NCI-H2196 treated with DMSO at 0.1 percent for 48 hours (cell line): ENCODE results near the gene CARD14.
"Not testable (repeated sequence)": the region's sequence is repeated elsewhere in the genome, so short reads cannot be mapped to it uniquely, and the experiment has no call there.

Source experiments
- DNase-seq: peaks from one replicate; lab custom pipeline; 2025; ENCODE audit not compliant: unreplicated experiment; lab: John Stamatoyannopoulos, UW

The CARD14 gene

DNA sequence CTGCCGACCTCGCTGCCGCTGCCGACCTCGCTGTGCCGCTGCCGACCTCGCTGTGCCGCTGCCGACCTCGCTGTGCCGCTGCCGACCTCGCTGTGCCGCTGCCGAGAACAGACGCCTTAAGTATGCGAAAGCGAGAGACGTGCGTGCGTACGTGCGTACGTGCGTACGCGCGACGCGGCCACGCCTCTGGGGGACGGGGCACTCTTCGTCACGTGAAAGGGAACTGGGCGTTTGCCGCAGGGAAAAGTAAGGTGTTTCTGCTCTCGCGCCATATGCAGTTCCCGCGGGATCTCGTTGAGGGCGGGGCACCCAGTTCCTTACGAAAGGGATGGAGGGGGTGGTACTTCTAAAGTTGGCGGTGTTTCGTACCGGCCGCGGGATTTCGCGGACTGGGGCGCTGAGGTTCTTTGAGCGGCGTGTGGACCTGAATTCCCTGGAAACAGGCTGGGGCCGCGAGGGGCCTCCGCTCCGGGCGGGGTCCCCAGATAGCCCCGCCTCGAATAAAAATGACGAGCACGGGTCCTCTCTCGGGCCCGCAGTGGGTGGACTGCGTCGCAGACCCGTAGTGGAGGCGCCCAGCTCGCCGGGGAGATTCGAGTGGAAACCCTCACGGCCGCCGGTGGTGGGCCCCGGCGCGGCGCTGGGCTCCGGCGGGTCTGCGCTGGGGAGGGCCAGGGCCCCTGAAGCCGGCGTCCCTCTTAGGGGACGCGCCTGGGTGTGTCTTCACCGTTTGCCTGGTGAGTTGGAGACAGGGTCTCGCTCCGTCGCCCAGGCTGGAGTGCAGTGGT, 22.6 kb upstream of the CARD14 start, which contains the start of gene EIF4A3:
Gene EIF4A3 (minus strand): TSS at position 94 of the 788 bp plus-strand sequence. CDS start 167 bp downstream, outside the sequence.
- DNase-seq = peak; percentile 99

DNA sequence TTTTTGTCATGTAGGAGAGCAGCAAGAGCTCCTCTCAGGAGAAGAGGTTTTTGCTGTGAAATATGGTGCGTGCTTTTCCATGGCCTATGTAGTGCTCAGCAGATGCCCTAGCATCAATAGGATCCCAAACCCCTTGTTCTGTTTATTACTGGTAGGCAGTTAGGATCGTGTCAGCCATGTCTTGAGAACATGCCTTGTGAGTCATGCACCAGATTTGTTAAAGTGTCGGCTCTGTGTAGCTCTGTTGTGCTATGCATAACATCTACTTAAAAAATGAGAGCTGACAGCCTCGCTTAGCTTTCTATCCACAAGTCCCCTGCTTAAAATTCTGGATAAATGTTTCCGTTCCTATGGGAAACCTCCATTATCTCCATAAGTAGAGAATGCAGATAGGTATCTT, 18.5 kb upstream of the CARD14 start:
- no peak for DNase-seq

DNA sequence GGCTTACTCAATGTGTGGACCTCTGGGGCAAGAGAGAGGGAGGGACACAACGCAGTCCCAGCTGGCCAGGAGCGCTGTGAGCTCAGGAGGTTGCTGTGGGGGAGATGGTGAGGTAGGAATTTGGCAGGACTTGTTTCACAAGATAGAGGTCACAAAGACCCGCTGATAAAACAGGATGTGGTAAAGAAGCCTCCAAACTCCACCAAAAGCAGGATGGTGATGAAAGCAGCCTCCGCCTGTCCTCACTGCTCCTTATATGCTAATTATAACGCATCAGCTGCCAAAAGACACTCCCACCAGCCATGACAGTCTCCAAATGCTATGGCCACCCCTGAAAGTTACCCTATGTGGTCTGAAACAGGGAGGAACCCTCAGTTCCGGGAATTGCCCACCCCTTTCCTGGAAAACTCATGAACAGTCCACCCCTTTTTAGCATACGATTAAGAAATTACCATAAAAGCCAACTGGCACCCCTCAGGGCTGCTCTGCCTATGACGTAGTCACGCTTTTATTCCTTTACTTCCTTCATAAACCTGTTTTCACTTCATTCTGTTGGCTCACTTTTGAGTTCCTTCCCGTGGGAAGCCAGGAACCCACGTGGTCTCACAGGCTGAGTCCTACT, 17.6 kb upstream of the CARD14 start:
- no peak for DNase-seq

DNA sequence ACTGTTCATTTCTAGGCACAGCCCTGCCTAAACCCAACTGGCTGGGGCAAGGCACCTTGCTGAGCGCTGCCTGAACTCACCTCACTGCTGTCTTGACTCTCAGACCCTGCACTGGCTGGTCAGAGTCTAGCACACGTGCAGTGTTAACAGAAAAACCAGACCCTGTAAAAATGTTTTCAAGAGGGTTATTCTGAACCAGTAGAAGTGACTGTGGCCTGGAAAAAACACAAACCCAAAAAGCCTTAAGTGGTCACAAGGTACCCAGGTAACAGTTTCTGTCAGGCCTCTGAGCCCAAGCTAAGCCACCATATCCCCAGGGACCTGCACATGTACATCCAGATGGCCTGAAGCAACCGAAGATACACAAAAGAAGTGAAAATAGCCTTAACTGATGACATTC, 16.8 kb upstream of the CARD14 start:
- no peak for DNase-seq

DNA sequence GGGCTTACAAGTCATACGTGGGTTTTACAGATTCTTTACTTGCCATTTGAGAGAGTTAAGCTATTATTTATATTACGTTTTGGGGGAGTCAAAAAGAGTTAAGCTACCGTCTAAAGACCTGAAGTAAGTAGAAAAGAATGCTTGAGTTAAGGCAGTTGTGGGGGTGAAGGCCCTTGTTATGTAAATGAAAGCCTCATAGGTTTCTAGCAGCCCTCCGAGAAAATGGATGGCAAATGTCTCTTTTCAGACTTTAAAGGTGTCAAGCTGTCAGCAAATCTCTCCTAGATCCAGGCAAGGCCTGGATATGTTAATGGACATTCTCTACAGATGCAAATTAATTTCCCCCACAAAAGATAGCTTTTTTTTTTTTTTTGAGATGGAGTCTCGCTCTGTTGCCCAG, 15.7 kb upstream of the CARD14 start:
- no peak for DNase-seq

DNA sequence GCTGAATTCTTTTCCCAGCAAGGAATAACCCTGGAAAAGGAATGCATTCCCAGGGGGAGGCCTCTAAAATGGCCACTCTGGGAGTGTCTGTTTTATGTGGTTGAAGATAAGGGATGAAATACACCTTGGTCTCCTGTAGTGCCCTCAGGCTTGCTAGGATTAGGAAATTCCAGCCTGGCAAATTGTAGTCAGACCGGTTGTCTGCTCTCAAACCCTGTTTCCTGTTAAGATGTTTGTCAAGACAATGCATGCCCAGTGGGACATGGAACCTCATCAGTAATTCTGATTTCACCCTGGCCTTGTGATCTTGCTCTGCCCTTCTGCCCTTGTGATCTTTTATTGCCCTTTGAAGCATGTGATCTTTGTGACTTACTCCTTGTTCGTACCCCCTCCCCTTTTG, 14.2 kb upstream of the CARD14 start:
- not testable (repeated sequence) for DNase-seq

DNA sequence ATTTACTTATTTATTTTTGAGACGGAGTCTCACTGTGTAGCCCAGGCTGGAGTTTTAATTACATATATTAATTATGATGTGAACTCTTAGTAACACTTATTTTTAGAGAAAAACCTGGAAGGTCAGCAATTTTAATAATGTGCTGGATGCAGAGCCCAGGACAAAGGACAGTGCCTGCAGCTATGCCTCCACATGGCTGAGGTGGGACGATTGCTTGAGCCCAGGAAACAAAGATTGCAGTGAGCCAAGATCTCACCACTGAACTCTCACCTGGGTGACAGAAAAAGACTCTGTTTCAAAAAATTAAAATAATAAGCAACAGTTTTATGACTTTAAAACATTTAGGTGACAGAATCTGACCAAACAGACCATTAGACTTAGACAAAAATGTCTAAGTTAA, 11.0 kb upstream of the CARD14 start:
- DNase-seq = no peak

DNA sequence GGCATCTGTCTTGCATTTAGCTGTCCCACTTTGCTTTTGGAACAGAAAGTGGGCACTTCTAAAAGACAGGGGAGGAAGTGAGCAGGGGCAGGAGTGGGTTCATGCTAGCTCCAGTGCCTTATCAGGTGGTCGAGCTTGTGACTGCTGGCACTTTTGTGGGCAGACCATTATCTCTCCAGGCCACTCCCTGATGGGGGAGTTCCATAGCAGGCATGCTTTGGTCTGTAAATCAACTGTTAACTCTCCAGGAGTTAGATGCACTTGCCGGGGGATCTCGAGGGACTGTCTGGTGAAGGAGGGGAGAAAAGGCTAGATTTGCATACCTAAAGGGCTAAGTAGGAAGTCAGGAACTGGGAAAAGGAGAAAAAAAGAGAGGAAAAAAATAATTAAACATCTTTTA, 9.3 kb upstream of the CARD14 start:
- no peak for DNase-seq

DNA sequence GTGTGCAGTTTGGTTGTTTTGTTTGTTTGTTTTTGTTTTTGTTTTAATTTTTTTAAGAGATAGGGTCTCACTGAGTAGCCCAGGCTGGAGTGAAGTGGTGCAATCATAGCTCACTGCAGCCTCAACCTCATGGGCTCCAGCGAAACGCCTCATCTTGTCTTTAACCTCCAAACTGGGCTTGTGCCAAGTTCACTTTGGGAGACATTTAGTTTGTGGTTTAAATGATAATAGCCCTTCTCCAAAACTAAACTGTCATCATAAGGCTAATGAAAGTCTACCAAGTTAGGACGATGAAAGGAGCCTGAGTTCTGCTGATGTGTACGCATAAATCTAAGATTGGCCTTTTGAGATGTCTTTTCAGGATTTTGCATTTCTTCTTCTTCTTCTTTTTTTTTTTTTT, 6.5 kb upstream of the CARD14 start:
- no peak for DNase-seq

DNA sequence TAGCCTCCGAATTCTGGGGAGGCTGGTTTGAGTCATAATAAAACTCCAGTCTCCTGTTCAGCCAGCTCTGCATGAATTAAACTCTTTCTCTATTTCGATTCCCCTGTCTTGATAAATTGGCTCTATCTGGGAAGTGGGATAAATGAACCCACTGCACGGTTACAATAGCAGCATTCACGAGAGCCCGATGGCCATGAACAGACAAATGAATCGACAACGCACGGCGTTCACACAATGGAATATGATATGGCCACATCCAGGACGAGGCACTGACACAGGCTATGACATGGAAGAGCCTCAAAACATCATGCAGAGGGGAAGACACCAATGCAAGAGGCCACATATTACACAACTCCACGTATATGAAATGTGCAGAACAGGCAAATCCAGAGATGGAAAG, 5.6 kb upstream of the CARD14 start:
- no peak for DNase-seq

DNA sequence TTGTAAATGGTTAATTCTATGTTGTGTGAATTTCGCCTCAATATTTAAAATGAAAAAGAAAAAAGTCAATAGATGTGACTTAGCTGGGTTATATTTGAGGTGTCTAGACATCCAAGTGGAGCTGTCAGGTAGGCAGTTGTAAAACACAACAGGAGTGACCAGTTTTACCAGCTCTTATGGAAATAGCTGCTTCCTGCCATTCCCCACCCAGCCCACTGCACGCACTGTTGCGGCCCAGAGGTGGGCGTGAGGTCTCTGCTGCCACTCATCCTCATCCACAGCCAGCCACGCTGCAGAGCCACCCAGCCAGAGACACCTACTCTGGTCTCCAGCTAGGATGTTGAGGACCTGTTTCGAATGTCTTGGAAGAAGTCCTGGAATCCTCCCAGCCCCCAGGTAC, 3.4 kb upstream of the CARD14 start:
- no peak for DNase-seq

DNA sequence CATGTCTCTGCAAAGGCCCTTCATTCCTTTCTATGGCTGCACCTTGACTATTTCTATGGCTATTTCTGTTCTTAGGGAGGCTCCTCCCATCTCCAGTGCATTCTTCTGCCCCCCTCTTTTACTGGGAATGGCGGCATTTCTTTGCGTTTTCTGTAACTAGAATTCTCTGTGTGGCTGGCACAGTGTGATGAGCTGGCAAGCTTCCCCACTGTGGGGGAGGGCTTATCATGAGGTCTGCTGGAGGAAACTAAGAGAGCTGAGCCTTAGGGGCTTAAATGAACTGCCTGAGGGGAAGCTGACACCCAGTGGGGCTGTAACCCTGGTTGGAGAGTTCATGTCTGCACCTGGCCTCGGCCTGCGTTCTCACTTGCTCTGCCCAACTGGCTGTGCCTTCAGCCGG, 1.5 kb upstream of the CARD14 start:
- no peak for DNase-seq

DNA sequence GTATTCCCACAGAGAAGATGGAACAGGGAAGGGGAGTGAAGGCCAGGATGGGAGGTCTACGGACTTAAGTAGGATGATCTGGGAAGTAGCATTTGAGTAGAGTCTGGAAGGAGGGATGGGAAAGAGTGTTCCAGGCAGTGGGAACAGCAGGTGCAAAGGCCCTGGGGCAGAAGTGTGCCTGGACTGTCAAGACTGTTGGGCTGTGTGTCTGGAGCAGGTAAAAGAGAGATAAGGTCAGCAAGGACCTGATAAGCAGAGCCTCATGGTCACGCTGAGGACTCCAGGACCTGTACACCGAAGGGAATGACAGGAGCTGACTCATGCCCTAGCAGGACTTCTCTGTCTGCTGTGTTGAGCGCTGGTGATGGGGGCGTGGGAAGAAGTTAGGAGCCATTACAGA, 723 bp upstream of the CARD14 start:
- no peak for DNase-seq

DNA sequence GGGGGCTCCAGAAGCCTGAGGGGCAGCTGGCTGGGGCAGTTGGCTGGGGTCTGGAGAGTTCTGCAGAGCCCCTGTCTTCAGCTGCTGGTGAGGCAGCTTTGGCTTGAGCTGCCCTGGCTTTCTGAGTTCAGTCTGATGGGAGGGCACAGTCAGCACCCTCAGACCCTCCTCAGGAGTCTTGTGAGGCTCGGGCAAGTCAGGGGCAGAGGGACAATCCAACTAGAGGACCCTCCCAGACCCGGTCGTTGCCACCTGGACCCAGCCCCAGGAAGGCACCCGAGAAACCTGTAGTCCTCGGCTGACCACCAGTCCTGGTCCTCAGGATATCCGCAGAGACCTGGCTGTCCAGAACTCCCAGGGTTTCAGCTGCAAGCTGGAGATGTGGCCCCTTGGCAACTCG, 1.9 kb downstream of the CARD14 start:
- no peak for DNase-seq

DNA sequence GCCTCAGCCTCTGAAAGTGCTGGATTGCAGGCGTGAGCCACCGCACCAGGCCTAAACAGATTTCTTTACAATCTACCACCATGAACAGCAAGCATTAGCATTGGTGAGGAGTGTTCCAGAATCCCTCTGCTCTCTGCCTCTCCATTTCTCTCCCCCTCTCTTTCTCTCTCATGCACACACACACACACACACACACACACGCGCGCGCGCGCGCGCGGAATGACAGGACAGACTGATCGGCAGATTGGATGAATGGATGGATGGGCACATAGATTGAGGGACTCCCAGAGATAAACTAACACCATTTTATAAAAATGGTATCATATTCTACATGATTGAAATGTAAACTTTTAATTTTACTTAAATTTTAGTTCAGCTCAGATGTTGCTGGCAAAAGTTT, 3.3 kb downstream of the CARD14 start:
- DNase-seq = no peak

DNA sequence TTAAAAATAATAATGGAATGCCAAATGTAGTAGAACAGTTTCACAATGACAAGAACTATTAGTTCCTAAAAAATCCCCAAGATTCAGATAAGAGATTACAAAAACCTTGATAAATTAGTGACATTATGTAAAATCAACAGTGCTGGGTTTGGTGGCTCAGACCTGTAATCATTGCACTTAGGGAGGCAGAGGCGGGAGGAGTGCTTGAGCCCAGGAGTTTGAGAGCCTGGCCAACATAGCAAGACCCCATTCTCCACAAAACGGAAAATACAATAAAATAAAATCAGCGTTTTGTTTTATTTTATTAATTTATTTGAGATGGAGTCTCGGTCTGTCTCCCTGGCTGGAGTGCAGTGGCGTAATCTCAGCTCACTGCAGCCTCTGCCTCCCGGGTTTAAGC, 4.1 kb downstream of the CARD14 start:
- no peak for DNase-seq

DNA sequence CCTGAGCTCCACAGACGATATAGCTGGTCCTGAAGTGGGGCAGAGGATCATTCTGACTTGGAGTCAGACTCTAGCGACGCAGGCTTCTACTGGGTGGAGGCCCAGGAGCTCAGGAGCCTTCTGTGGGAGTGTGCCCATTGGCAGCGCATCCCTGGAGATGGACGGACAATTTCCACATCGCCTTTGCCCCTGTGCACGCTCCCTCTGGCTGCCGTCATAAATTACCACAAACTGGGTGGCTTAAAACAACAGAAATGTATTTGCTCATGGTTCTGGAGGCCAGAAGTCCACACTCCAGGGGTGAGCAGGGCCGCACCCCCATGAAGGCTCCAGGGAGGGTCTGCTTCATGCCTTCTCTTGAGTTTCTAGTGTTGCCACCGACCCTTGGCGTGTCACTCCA, 6.9 kb downstream of the CARD14 start:
- DNase-seq = no peak

DNA sequence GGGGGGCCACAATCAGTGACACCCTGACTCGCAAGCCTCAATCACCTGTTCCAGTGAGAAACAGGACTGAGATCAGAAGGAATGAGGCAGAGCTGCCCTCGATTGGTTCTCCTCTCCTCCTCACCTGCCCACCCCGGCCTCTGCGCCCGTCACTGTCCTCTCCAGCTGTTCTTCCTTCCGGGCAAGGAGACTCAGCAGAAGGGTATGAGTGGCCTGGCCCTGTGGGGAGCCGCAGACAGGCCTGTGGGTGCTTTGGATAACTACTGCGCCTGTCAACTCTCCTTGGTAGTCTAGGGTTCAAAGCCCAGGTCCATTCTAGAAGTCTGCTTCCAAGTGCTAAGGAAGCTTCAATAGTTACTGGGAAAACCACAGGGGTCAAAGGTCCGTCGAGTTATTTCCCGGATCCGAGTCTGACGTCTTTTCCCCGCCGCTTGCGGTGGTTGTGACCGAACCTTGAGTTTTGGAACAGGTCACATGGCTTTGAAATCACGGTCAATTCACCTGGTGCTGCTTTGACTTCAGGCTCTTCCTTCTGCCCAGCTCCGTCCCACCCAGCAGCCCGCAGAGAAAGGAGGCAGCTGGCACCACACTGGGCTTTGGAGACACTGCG, 8.3 kb downstream of the CARD14 start:
- DNase-seq = no peak

DNA sequence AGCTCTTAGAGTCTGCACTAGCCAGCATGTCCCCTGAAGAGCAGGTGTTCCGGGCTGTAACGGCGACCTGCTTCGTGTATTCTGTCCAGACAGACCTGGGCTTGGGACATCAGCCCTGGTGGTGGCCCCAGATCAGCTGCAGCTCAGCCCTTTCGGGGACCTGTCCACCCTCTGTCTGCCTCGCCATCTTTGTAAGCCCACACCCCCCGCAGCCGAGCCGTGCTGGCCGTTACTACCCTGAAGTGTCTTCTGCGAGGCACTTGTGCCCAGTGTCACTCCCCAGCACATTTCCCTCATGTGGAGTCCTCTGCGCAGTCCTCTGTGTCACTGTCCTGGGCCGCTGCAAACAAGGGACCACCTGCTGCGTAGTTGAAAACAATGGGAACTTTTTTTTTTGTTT, 10.4 kb downstream of the CARD14 start:
- DNase-seq = no peak

DNA sequence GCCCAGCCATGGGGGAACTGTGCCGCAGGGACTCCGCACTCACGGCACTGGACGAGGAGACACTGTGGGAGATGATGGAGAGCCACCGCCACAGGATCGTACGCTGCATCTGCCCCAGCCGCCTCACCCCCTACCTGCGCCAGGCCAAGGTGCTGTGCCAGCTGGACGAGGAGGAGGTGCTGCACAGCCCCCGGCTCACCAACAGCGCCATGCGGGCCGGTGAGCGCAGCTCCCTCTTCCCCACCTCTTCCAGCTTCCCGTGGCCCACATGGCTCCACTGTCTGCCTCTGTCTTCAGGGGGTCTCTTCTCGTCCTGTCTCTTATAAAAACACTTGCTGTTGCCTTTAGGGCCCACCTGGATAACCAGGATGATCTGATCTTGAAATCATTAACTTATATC, 11.6 kb downstream of the CARD14 start:
- DNase-seq = no peak

DNA sequence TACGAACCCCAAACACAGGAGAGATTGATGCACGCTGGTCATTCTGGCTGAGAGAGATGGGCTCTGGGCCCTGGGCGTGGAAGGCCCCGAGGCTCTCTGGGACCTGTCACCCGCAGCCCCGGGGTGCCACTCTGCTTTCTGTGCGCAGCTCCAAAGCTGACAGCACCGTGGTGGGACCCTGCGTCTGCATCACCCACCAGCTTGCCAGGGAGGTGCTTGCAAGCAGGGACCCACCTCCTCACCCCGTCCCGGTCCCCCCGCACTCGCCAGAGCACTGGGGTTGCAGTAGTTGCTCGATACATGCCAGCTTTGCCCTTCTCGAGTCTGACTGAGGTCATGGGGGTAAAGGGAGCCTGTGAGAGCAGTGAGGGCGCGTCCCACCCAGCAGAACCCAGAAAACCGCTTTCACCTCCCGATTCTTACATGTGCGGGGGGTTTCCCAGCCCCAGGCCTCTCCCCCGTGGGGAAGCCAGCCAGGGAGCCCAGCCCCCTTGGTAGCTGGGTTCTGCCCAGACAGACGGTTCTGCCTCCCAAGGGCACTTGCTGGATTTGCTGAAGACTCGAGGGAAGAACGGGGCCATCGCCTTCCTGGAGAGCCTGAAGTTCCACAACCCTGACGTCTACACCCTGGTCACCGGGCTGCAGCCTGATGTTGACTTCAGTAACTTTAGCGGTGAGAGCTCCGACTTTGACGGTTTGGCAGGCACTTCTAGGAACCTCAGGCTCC, 12.5 kb downstream of the CARD14 start:
- no peak for DNase-seq

DNA sequence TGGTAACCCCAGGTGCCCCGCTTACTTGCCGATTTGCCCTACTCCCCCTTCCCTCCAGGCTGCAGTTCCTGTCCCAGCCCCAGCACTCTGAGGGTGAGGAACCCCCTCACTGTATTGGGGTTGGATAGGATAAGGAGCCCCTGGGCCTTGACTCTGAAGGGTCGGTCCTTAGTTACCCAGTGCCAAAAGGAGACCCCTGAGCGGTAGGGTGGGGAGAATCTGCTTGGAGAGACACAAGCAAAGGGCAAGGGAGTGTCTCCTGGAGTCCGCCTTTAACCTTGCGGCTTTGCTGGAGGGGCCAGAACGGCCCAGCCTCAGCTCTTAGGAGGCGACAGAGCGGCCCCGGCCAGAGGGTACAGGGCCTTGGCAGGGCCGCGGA, 13.0 kb downstream of the CARD14 start:
- no peak for DNase-seq
